RWPE2 (cell line): ENCODE data around the gene ALG6.

Source experiments
- ATAC-seq: fragments of 200-7000 bp; cut with Tn5 transposase; 3 replicates; pipeline ENCODE4 v1.9.1; 2021; ENCODE audit warnings: low read depth
- DNase-seq: peaks from one replicate; pipeline ENCODE4 v3.0.0-alpha.2; 2020; ENCODE audit warnings: low spot score
- H3K27ac ChIP-seq: fragments of 450-650 bp; 2 replicates; pipeline ENCODE4 v1.5.1; 2017; ENCODE audit warnings: mild to moderate bottlenecking; ENCODE audit not compliant: poor library complexity, severe bottlenecking
- H3K27me3 ChIP-seq: fragments of 250-450 bp; sonication (Bioruptor Pico); 2 replicates; pipeline ENCODE4 v1.5.1; 2021; ENCODE audit warnings: mild to moderate bottlenecking, moderate library complexity; ENCODE audit not compliant: insufficient read depth, poor library complexity, severe bottlenecking
- H3K36me3 ChIP-seq: fragments of 250-450 bp; sonication (Bioruptor Pico); 2 replicates; pipeline ENCODE4 v1.5.1; 2020; ENCODE audit warnings: low read depth, mild to moderate bottlenecking, moderate library complexity
- H3K4me1 ChIP-seq: fragments of 250-450 bp; sonication (Bioruptor Pico); 2 replicates; pipeline ENCODE4 v1.5.1; 2021; ENCODE audit warnings: mild to moderate bottlenecking, moderate library complexity; ENCODE audit not compliant: insufficient read depth, poor library complexity, severe bottlenecking
- H3K4me3 ChIP-seq: fragments of 250-450 bp; sonication (Bioruptor Pico); 2 replicates; pipeline ENCODE4 v1.5.1; 2021; ENCODE audit warnings: mild to moderate bottlenecking, moderate library complexity; ENCODE audit not compliant: severe bottlenecking
- H3K9me3 ChIP-seq: fragments of 250-450 bp; sonication (Bioruptor Pico); 2 replicates; pipeline ENCODE4 v1.5.1; 2021; ENCODE audit warnings: mild to moderate bottlenecking, moderate library complexity; ENCODE audit not compliant: severe bottlenecking
- TF ChIP-seq, protein P1 (sequence below): fragments of 450-650 bp; IDR thresholded peaks from one replicate; pipeline ENCODE4 v1.5.1; 2017; ENCODE audit warnings: mild to moderate bottlenecking, moderate library complexity; ENCODE audit not compliant: poor library complexity, severe bottlenecking

ALG6 gene

DNA sequence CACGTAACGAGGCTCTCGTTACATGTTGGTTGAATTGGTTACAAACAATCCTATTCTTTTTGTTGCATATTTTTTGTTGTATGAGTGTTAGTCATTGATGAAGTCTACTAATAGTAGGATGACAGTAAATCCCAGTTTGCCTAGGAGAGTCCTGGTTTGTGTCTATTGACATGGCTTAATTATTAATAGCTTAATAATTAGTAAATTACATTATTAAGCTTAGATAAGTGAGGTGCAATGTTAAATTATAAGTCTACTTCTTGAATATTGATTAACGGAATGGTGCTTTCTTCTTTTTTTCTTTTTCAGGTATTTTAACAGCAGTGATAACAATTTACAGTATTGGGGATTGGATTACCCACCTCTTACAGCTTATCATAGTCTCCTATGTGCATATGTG is 34.5 kb downstream of the ALG6 start:
- Histone ChIP-seq H3K27ac (no peak overlapping the region), H3K9me3 (no peaks in the 10 kb centered on the region), H3K4me1 (no peaks in the 10 kb centered on the region), H3K27me3 (no peaks in the 10 kb centered on the region), H3K4me3 (no peak overlapping the region), H3K36me3 (peaks cover 8% of the 10 kb centered on the region)
- TF ChIP-seq, protein P1, sequence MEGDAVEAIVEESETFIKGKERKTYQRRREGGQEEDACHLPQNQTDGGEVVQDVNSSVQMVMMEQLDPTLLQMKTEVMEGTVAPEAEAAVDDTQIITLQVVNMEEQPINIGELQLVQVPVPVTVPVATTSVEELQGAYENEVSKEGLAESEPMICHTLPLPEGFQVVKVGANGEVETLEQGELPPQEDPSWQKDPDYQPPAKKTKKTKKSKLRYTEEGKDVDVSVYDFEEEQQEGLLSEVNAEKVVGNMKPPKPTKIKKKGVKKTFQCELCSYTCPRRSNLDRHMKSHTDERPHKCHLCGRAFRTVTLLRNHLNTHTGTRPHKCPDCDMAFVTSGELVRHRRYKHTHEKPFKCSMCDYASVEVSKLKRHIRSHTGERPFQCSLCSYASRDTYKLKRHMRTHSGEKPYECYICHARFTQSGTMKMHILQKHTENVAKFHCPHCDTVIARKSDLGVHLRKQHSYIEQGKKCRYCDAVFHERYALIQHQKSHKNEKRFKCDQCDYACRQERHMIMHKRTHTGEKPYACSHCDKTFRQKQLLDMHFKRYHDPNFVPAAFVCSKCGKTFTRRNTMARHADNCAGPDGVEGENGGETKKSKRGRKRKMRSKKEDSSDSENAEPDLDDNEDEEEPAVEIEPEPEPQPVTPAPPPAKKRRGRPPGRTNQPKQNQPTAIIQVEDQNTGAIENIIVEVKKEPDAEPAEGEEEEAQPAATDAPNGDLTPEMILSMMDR: no peak
- DNase-seq (no peak), ATAC-seq (no peak)

GRCh38 chr1:63403386-63403785 is 36.0 kb downstream of the ALG6 start:
- H3K4me3 ChIP-seq: no peak overlapping the region

DNA sequence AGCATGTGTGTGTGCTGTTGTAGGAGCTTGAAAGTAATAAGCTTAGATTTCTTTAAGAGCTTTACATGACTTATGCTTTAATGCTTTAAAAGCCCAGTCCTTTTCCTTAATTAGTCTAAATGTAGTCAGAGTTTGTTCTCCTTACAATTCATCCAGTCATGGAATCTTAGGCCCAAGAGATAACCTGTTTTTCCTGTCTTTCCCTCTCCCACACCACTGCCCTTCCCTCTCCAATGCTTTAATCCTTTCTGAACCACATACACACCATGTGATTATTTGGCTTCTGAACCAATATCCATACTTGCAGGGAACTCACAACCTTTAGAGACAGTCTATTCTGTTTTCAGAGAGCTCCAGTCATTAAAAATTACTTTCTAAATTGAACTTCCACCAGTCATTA is 37.6 kb downstream of the ALG6 start:
- H3K36me3 ChIP-seq: peaks cover 8% of the 10 kb centered on the region

More at GRCh38 chr1:63403386-63403785, 36.0 kb downstream of the ALG6 start:
- Histone ChIP-seq H3K9me3 (no peaks in the 10 kb centered on the region), H3K27me3 (no peaks in the 10 kb centered on the region), H3K27ac (no peak overlapping the region), H3K36me3 (peaks cover 8% of the 10 kb centered on the region), H3K4me1 (no peaks in the 10 kb centered on the region)
- TF ChIP-seq, protein P1: no peak
- DNase-seq (no peak), ATAC-seq (no peak)

DNA sequence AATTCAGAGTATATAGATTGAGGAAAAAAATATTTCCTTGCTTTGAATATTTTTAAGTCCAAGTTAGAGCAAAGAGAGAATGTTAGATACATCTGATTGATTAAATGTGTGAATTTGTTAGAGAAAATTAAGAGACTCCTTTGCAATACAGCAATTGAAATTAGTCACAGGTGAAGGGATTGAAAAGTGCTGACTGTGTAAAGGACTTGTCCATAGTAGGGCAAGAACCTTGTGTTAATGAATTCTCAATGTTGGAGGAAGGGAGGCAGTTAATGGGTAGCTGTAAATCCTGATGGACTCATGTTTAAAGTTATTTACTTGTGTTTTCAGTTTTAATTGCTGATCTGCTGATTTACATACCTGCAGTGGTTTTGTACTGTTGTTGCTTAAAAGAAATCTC is 38.6 kb downstream of the ALG6 start:
- Histone ChIP-seq H3K4me1 (no peaks in the 10 kb centered on the region), H3K27me3 (no peaks in the 10 kb centered on the region), H3K9me3 (no peaks in the 10 kb centered on the region), H3K27ac (no peak overlapping the region), H3K4me3 (no peak overlapping the region), H3K36me3 (peaks cover 8% of the 10 kb centered on the region)
- TF ChIP-seq, protein P1: no peak
- DNase-seq (no peak), ATAC-seq (no peak)

More for the DNA sequence above, 37.6 kb downstream of the ALG6 start:
- DNase-seq: no peak
- ATAC-seq: no peak
- H3K4me1 ChIP-seq: no peaks in the 10 kb centered on the region
- H3K27ac ChIP-seq: no peak overlapping the region
- H3K9me3 ChIP-seq: no peaks in the 10 kb centered on the region
- no peaks in the 10 kb centered on the region for H3K27me3 ChIP-seq
- H3K4me3 ChIP-seq: no peak overlapping the region
- TF ChIP-seq, protein P1: no peak

DNA sequence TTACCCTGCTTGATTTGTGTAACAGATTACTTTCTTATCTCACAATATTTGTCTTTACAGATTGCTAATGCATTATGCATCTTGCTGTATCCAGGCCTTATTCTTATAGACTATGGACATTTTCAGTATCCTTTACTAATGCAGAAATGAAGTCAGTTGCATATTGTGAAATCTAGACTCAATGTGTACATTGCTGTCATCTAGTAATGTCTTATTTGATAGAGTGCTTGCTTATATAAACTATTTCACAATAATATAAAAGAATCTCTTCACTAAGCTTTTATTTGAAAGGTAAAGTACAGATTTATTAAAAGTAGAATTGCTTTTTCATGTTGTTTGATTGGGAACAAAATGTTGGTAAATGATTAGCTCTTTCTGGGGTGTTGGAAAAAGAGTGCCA is 39.6 kb downstream of the ALG6 start:
- TF ChIP-seq, protein P1: no peak
- Histone ChIP-seq H3K27me3 (no peaks in the 10 kb centered on the region), H3K9me3 (no peaks in the 10 kb centered on the region), H3K4me3 (no peak overlapping the region), H3K4me1 (no peaks in the 10 kb centered on the region), H3K27ac (no peak overlapping the region), H3K36me3 (peaks cover 8% of the 10 kb centered on the region)
- DNase-seq (no peak), ATAC-seq (no peak)
